Osteocyte (in vitro differentiated cells): ENCODE results near the gene PIWIL4. TPM values are rescaled to one million over a fixed set of nuclear protein-coding genes. Genes with fewer than 3 reads are reported as not detected.

Experiments
- DNase-seq: peaks from one replicate; pipeline ENCODE4 v3.0.0; 2021; ENCODE audit warnings: mixed read lengths; ENCODE audit not compliant: unreplicated experiment; ENCODE audit errors: extremely low spot score
- H3K27ac Mint-ChIP-seq: one replicate; pipeline ENCODE4 v1.8.0; 2021; ENCODE audit warnings: mild to moderate bottlenecking, mixed read lengths; ENCODE audit not compliant: unreplicated experiment
- H3K27me3 Mint-ChIP-seq: one replicate; pipeline ENCODE4 v1.8.0; 2021; ENCODE audit warnings: mixed read lengths; ENCODE audit not compliant: unreplicated experiment
- H3K36me3 Mint-ChIP-seq: one replicate; pipeline ENCODE4 v1.8.0; 2021; ENCODE audit warnings: mixed read lengths; ENCODE audit not compliant: unreplicated experiment
- H3K4me1 Mint-ChIP-seq: one replicate; pipeline ENCODE4 v1.8.0; 2021; ENCODE audit warnings: mixed read lengths; ENCODE audit not compliant: unreplicated experiment
- H3K4me3 Mint-ChIP-seq: one replicate; pipeline ENCODE4 v1.8.0; 2021; ENCODE audit warnings: mild to moderate bottlenecking, moderate library complexity, mixed read lengths; ENCODE audit not compliant: unreplicated experiment
- H3K9me3 Mint-ChIP-seq: one replicate; pipeline ENCODE4 v1.8.0; 2021; ENCODE audit warnings: mixed read lengths; ENCODE audit not compliant: unreplicated experiment
- CTCF ChIP-seq: fragments of 200-600 bp; sonication (generic); IDR thresholded peaks from 2 replicates; pipeline ENCODE4 v1.5.0; 2021; ENCODE audit warnings: antibody characterized with exemption, mild to moderate bottlenecking, moderate library complexity
- total RNA-seq: library from RNA; stranded (reverse); gene quantifications from 2 replicates; pipeline ENCODE4 v1.2.1, GENCODE V29; 2021

Gene PIWIL4
- total RNA-seq, 1 donor from 2014 or later: 1.2 TPM

GRCh38 chr11:94599510-94599909 lies 32.3 kb downstream of the PIWIL4 start:
- no peak overlapping the region for H3K4me3 Mint-ChIP-seq
- DNase-seq: no peak
- no peak for TF ChIP-seq CTCF
- no peaks in the 10 kb centered on the region for H3K27me3 Mint-ChIP-seq
- peaks cover 3% of the 10 kb centered on the region for H3K9me3 Mint-ChIP-seq
- H3K27ac Mint-ChIP-seq: no peak overlapping the region
- H3K36me3 Mint-ChIP-seq: peaks cover 2% of the 10 kb centered on the region
- H3K4me1 Mint-ChIP-seq: peaks cover 7% of the 10 kb centered on the region

- no peak for TF ChIP-seq CTCF
- peaks cover 23% of the 10 kb centered on the region for H3K4me1 Mint-ChIP-seq
- H3K9me3 Mint-ChIP-seq: peaks cover 3% of the 10 kb centered on the region
- peaks cover 2% of the 10 kb centered on the region for H3K36me3 Mint-ChIP-seq
- no peak overlapping the region for H3K4me3 Mint-ChIP-seq
- DNase-seq: no peak
- no peaks in the 10 kb centered on the region for H3K27me3 Mint-ChIP-seq
- no peak overlapping the region for H3K27ac Mint-ChIP-seq
These were observed 35.5 kb downstream of the PIWIL4 start for GRCh38 chr11:94602430-94603372.

- no peak overlapping the region for H3K27ac Mint-ChIP-seq
- DNase-seq: no peak
- H3K27me3 Mint-ChIP-seq: no peaks in the 10 kb centered on the region
- H3K4me1 Mint-ChIP-seq: peaks cover 23% of the 10 kb centered on the region
- no peak overlapping the region for H3K4me3 Mint-ChIP-seq
- peaks cover 3% of the 10 kb centered on the region for H3K9me3 Mint-ChIP-seq
- no peak for TF ChIP-seq CTCF
- H3K36me3 Mint-ChIP-seq: peaks cover 2% of the 10 kb centered on the region
These were observed 36.4 kb downstream of the PIWIL4 start for GRCh38 chr11:94603587-94603986.

GRCh38 chr11:94604482-94604881 lies 37.3 kb downstream of the PIWIL4 start:
- H3K27ac Mint-ChIP-seq: peak overlapping the region; percentile 10
- peaks cover 3% of the 10 kb centered on the region for H3K9me3 Mint-ChIP-seq
- no peaks in the 10 kb centered on the region for H3K27me3 Mint-ChIP-seq
- no peak for DNase-seq
- peaks cover 2% of the 10 kb centered on the region for H3K36me3 Mint-ChIP-seq
- no peak overlapping the region for H3K4me3 Mint-ChIP-seq
- TF ChIP-seq CTCF: no peak
- H3K4me1 Mint-ChIP-seq: peaks cover 23% of the 10 kb centered on the region

- no peaks in the 10 kb centered on the region for H3K27me3 Mint-ChIP-seq
- H3K36me3 Mint-ChIP-seq: peaks cover 4% of the 10 kb centered on the region
- peaks cover 36% of the 10 kb centered on the region for H3K9me3 Mint-ChIP-seq
- no peak for DNase-seq
- H3K27ac Mint-ChIP-seq: no peak overlapping the region
- no peak overlapping the region for H3K4me3 Mint-ChIP-seq
- H3K4me1 Mint-ChIP-seq: peaks cover 5% of the 10 kb centered on the region
- TF ChIP-seq CTCF: no peak
These were observed 46.0 kb downstream of the PIWIL4 start for GRCh38 chr11:94613120-94613519.
